Peyer's patch (tissue), 4 donors: Measurements from ENCODE around the gene CTXND1. TPM values are rescaled to one million over a fixed set of nuclear protein-coding genes. Genes with fewer than 3 reads are reported as not detected.

Source experiments
- DNase-seq, 3 donors: peaks; one replicate each; pipeline ENCODE4 v3.0.0-alpha.2; 2017 to 2019
- H3K27ac ChIP-seq, 4 donors: fragments of 200-600 bp; sonication (generic); one replicate each; pipeline ENCODE4 v1.5.1; 2016 to 2019
- H3K27me3 ChIP-seq, 2 donors: fragments of 200-600 bp; sonication (generic); one replicate each; pipeline ENCODE4 v1.5.1; 2019
- H3K36me3 ChIP-seq, 3 donors: fragments of 200-600 bp; sonication (generic); one replicate each; pipeline ENCODE4 v1.5.1; 2016 to 2019
- H3K4me1 ChIP-seq, 4 donors: fragments of 200-600 bp; sonication (generic); one replicate each; pipeline ENCODE4 v1.5.1; 2016 to 2019
- H3K4me3 ChIP-seq, 4 donors: fragments of 200-600 bp; sonication (generic); 1 replicate in 3 of 4; 2 replicates in 1 of 4; pipeline ENCODE4 v1.5.1; 2016 to 2019; ENCODE audit warnings: mild to moderate bottlenecking in 1 of 4
- H3K9me3 ChIP-seq, 4 donors: fragments of 200-600 bp; sonication (generic); one replicate each; pipeline ENCODE4 v1.5.1; 2016 to 2019; ENCODE audit warnings: mild to moderate bottlenecking in 1 of 4
- CTCF ChIP-seq, 6 experiments: fragments of 450-650 bp in 4 of 6; fragments of 200-600 bp in 2 of 6; sonication (generic) in 1 of 6; IDR thresholded peaks; one replicate each; pipeline ENCODE4 v1.5.1; 2017 to 2019; ENCODE audit warnings: antibody characterized with exemption in 6 of 6, mild to moderate bottlenecking in 3 of 6, moderate library complexity in 1 of 6
- POLR2A ChIP-seq, 2 donors: fragments of 450-650 bp; IDR thresholded peaks; one replicate each; pipeline ENCODE4 v1.5.1; 2017; ENCODE audit warnings: antibody characterized with exemption in 2 of 2, mild to moderate bottlenecking in 2 of 2, moderate library complexity in 2 of 2
- total RNA-seq, 4 donors: library from RNA; depleted of rRNA; stranded (reverse); fragments of >200 nt; gene quantifications; one replicate each; pipeline ENCODE4 v1.1.0, GENCODE V29; 2016

Gene CTXND1
- total RNA-seq, 4 donors from 2014 or later, result 0.53 to 5.0 (median 0.54) TPM; not detected in 1

GRCh38 chr15:80202641-80203360 lies 49.2 kb downstream of the CTXND1 start:
- Histone ChIP-seq H3K9me3 (no peaks in the 10 kb centered on the region), H3K27me3 (no peaks in the 10 kb centered on the region), H3K4me3 (no peak overlapping the region), H3K4me1 (no peaks in the 10 kb centered on the region), H3K36me3 (no peaks in the 10 kb centered on the region), H3K27ac (no peak overlapping the region)
- TF ChIP-seq POLR2A (IDR thresholded peaks at IDR 0.05) (no peak), CTCF (IDR thresholded peaks at IDR 0.05) (no peak)
- DNase-seq, result no peak

- no peaks in the 10 kb centered on the region for H3K27me3 ChIP-seq
- DNase-seq, result no peak
- no peak overlapping the region for H3K27ac ChIP-seq
- TF ChIP-seq CTCF (IDR thresholded peaks at IDR 0.05) (no peak), POLR2A (IDR thresholded peaks at IDR 0.05) (no peak)
- no peaks in the 10 kb centered on the region for H3K4me1 ChIP-seq
- H3K9me3 ChIP-seq, result no peaks in the 10 kb centered on the region
- H3K36me3 ChIP-seq, result no peaks in the 10 kb centered on the region
- H3K4me3 ChIP-seq, result no peak overlapping the region
Observed at GRCh38 chr15:80202016-80202315, 50.0 kb downstream of the CTXND1 start.

- Histone ChIP-seq H3K36me3 (no peaks in the 10 kb centered on the region), H3K27ac (no peak overlapping the region), H3K27me3 (no peaks in the 10 kb centered on the region), H3K4me3 (no peak overlapping the region), H3K4me1 (no peaks in the 10 kb centered on the region), H3K9me3 (no peaks in the 10 kb centered on the region)
- no peak for TF ChIP-seq CTCF (IDR thresholded peaks at IDR 0.05)
- TF ChIP-seq POLR2A (IDR thresholded peaks at IDR 0.05), result no peak
- DNase-seq, result no peak
Observed at GRCh38 chr15:80201256-80202015, 50.6 kb downstream of the CTXND1 start.

GRCh38 chr15:80199869-80200268 lies 52.1 kb downstream of the CTXND1 start:
- H3K9me3 ChIP-seq, result no peaks in the 10 kb centered on the region
- DNase-seq, result no peak
- no peaks in the 10 kb centered on the region for H3K36me3 ChIP-seq
- H3K27me3 ChIP-seq, result no peaks in the 10 kb centered on the region
- no peaks in the 10 kb centered on the region for H3K4me1 ChIP-seq
- no peak overlapping the region for H3K4me3 ChIP-seq
- TF ChIP-seq CTCF (IDR thresholded peaks at IDR 0.05) (no peak), POLR2A (IDR thresholded peaks at IDR 0.05) (no peak)
- no peak overlapping the region for H3K27ac ChIP-seq

GRCh38 chr15:80199366-80199765 lies 52.6 kb downstream of the CTXND1 start:
- Histone ChIP-seq H3K9me3 (no peaks in the 10 kb centered on the region), H3K4me3 (no peak overlapping the region), H3K27ac (no peak overlapping the region), H3K4me1 (no peaks in the 10 kb centered on the region), H3K36me3 (no peaks in the 10 kb centered on the region), H3K27me3 (no peaks in the 10 kb centered on the region)
- no peak for TF ChIP-seq POLR2A (IDR thresholded peaks at IDR 0.05)
- no peak for TF ChIP-seq CTCF (IDR thresholded peaks at IDR 0.05)
- DNase-seq, result no peak
